ENCODE data around the gene MYH9. TPM values are rescaled to one million over a fixed set of nuclear protein-coding genes. Genes with fewer than 3 reads are reported as not detected.
A peak's percentile ranks its signal among the peaks of the same experiment; 100 is the strongest.

MYH9 gene
- total RNA-seq, 4 donors from 2014 or later = 241 to 387 (median 358) TPM

GRCh38 chr22:36360871-36361383 is 26.8 kb downstream of the MYH9 start:
- Histone ChIP-seq H3K36me3 (no peaks in the 10 kb centered on the region), H3K4me1 (peaks cover 99 to 100% (median 100%) of the 10 kb centered on the region in 4 donors), H3K9me3 (no peaks in the 10 kb centered on the region), H3K27me3 (no peaks in the 10 kb centered on the region), H3K27ac (replicated peaks in 1 of 4) (peak overlapping the region; percentile 95 to 100 (median 98)), H3K4me3 (peak overlapping the region in 3 of 4 donors; percentile 3 to 7 (median 5))
- TF ChIP-seq POLR2AphosphoS5 (IDR thresholded peaks at IDR 0.05) (peak in 1 of 2 donors; percentile 9), EP300 (IDR thresholded peaks at IDR 0.05) (no peak)
- 33% methylated on average over 5 of the region's 5 CpGs for WGBS
- DNase-seq (ENCODE audit: extremely low spot score) = no peak
- intact Hi-C loops (cut with DNase I) = no loop called here

GRCh38 chr22:36360011-36360410 is 27.8 kb downstream of the MYH9 start:
- no peaks in the 10 kb centered on the region for H3K36me3 ChIP-seq
- 30% methylated on average over 3 of the region's 3 CpGs for WGBS
- H3K4me1 ChIP-seq = peaks cover 99 to 100% (median 100%) of the 10 kb centered on the region in 4 donors
- intact Hi-C loops (cut with DNase I) = no loop called here
- no peaks in the 10 kb centered on the region for H3K27me3 ChIP-seq
- no peak overlapping the region for H3K4me3 ChIP-seq
- DNase-seq (ENCODE audit: extremely low spot score) = no peak
- H3K9me3 ChIP-seq = no peaks in the 10 kb centered on the region
- no peak for TF ChIP-seq EP300 (IDR thresholded peaks at IDR 0.05)
- TF ChIP-seq CTCF (IDR thresholded peaks at IDR 0.05) = no peak
- no peak for TF ChIP-seq POLR2AphosphoS5 (IDR thresholded peaks at IDR 0.05)
- TF ChIP-seq POLR2A (IDR thresholded peaks at IDR 0.05; ENCODE audit: low read depth) = no peak
- H3K27ac ChIP-seq (replicated peaks in 1 of 4) = peak overlapping the region; percentile 95 to 100 (median 98)

GRCh38 chr22:36359470-36359996 is 28.2 kb downstream of the MYH9 start:
- H3K27ac ChIP-seq (replicated peaks in 1 of 4) = peak overlapping the region; percentile 95 to 100 (median 98)
- no peaks in the 10 kb centered on the region for H3K27me3 ChIP-seq
- TF ChIP-seq POLR2AphosphoS5 (IDR thresholded peaks at IDR 0.05) (peak in 1 of 2 donors; percentile 39), CTCF (IDR thresholded peaks at IDR 0.05) (no peak)
- no peak for DNase-seq (ENCODE audit: extremely low spot score)
- WGBS = 14% methylated on average over 1 of the region's 3 CpGs
- H3K36me3 ChIP-seq = no peaks in the 10 kb centered on the region
- peaks cover 98 to 100% (median 100%) of the 10 kb centered on the region in 4 donors for H3K4me1 ChIP-seq
- no peaks in the 10 kb centered on the region for H3K9me3 ChIP-seq
- intact Hi-C loops (cut with DNase I) = no loop called here
- no peak overlapping the region for H3K4me3 ChIP-seq

- Histone ChIP-seq H3K9me3 (no peaks in the 10 kb centered on the region), H3K36me3 (no peaks in the 10 kb centered on the region), H3K4me1 (peaks cover 99 to 100% (median 100%) of the 10 kb centered on the region in 4 donors), H3K27me3 (no peaks in the 10 kb centered on the region), H3K4me3 (peak overlapping the region in 1 of 4 donors; percentile 1), H3K27ac (replicated peaks in 1 of 4) (peak overlapping the region; percentile 95 to 100 (median 98))
- no peak for DNase-seq (ENCODE audit: extremely low spot score)
- TF ChIP-seq POLR2AphosphoS5 (IDR thresholded peaks at IDR 0.05) (peak in 1 of 2 donors; percentile 75), CTCF (IDR thresholded peaks at IDR 0.05) (no peak)
- intact Hi-C loops (cut with DNase I) = no loop called here
- WGBS = 45% methylated on average over 9 of the region's 9 CpGs
Observed at GRCh38 chr22:36358533-36359469, 29.0 kb downstream of the MYH9 start.

Data from esophagus muscularis mucosa (tissue), 4 donors.